DND-41 (cell line): ENCODE measurements around the gene DISP1.

Experiments
- ATAC-seq: fragments of 200-7000 bp; cut with Tn5 transposase; 3 replicates; pipeline ENCODE4 v1.9.1; 2021; ENCODE audit warnings: low read depth; ENCODE audit not compliant: insufficient read depth
- DNase-seq: peaks from one replicate; pipeline ENCODE4 v3.0.0-alpha.2; 2020
- H2AFZ ChIP-seq: 2 replicates; pipeline ENCODE4 v1.6.0; 2012; ENCODE audit warnings: low read depth, low read length
- H3K27ac ChIP-seq: 2 replicates; pipeline ENCODE4 v1.5.1; 2012; ENCODE audit warnings: low read length, inconsistent platforms
- H3K27me3 ChIP-seq: fragments of 200-600 bp; sonication (generic); 2 replicates; pipeline ENCODE4 v1.6.0; 2012; ENCODE audit warnings: low read length, mild to moderate bottlenecking, inconsistent platforms; ENCODE audit not compliant: insufficient read depth, poor library complexity
- H3K36me3 ChIP-seq: 2 replicates; pipeline ENCODE4 v1.5.1; 2012; ENCODE audit warnings: low read length, inconsistent platforms; ENCODE audit not compliant: insufficient read depth
- H3K4me1 ChIP-seq: 2 replicates; pipeline ENCODE4 v1.5.1; 2012; ENCODE audit warnings: mild to moderate bottlenecking, low read length; ENCODE audit not compliant: insufficient read depth
- H3K4me2 ChIP-seq: 2 replicates; pipeline ENCODE4 v1.6.0; 2012; ENCODE audit warnings: mild to moderate bottlenecking, moderate library complexity, low read length, inconsistent platforms; ENCODE audit not compliant: insufficient read depth
- H3K4me3 ChIP-seq, 2 experiments: fragments of 200-600 bp in 1 of 2; shearing (Covaris generic) in 1 of 2; 2 replicates each; pipeline ENCODE4 v1.5.1; 2012 to 2016; ENCODE audit warnings: inconsistent platforms in 2 of 2, low read length in 2 of 2, mild to moderate bottlenecking in 2 of 2, low read depth in 1 of 2, moderate library complexity in 1 of 2
- H3K79me2 ChIP-seq: 2 replicates; pipeline ENCODE4 v1.6.0; 2012; ENCODE audit warnings: low read length, inconsistent platforms; ENCODE audit not compliant: insufficient read depth
- H3K9ac ChIP-seq: 2 replicates; pipeline ENCODE4 v1.6.0; 2012; ENCODE audit warnings: low read depth, mild to moderate bottlenecking, inconsistent platforms, low read length, moderate library complexity
- H3K9me3 ChIP-seq: 2 replicates; pipeline ENCODE4 v1.5.1; 2012; ENCODE audit warnings: low read length, moderate library complexity, mild to moderate bottlenecking, inconsistent platforms; ENCODE audit not compliant: insufficient read depth, severe bottlenecking
- H4K20me1 ChIP-seq: 2 replicates; pipeline ENCODE4 v1.6.0; 2012; ENCODE audit warnings: low read length; ENCODE audit not compliant: insufficient read depth
- EZH2 ChIP-seq: IDR thresholded peaks from 3 replicates; pipeline ENCODE4 v1.6.1; 2012; ENCODE audit warnings: borderline replicate concordance, low read depth, mild to moderate bottlenecking, moderate library complexity, low read length, inconsistent platforms; ENCODE audit not compliant: severe bottlenecking
- TF ChIP-seq, protein P1 (sequence below): IDR thresholded peaks from 2 replicates; pipeline ENCODE4 v1.5.1; 2012; ENCODE audit warnings: borderline replicate concordance, low read length, moderate library complexity, mild to moderate bottlenecking; ENCODE audit not compliant: poor library complexity, severe bottlenecking; ENCODE audit errors: extremely low read depth

Gene DISP1

DNA sequence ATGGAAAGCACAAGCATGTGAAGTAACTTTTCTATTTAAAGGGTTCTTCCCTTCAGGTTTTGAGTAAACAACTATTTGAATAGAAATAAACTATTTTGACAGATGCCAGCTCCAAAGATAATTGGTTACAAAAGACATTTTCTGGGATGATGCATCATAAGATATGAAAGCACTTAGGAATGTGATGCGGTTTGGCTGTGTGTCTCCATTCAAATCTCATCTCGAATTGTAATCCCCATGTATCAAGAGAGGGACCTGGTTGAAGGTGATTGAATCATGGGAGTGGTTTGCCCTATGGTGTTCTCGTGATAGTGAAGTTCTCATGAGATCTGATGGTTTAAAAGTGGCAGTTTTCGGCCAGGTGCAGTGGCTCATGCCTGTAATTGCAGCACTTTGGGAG is 6.4 kb downstream of the DISP1 start:
- Histone ChIP-seq H3K27me3 (no peaks in the 10 kb centered on the region), H3K4me2 (no peak overlapping the region), H3K79me2 (peaks cover 29% of the 10 kb centered on the region), H3K4me3 (no peak overlapping the region), H3K4me1 (peaks cover 8% of the 10 kb centered on the region), H4K20me1 (no peaks in the 10 kb centered on the region; the same call in 1 of the 2 replicates), H3K9ac (no peak overlapping the region), H3K27ac (no peak overlapping the region), H3K9me3 (no peaks in the 10 kb centered on the region), H3K36me3 (no peaks in the 10 kb centered on the region), H2AFZ (no peak overlapping the region)
- no peak for TF ChIP-seq EZH2
- TF ChIP-seq, protein P1, sequence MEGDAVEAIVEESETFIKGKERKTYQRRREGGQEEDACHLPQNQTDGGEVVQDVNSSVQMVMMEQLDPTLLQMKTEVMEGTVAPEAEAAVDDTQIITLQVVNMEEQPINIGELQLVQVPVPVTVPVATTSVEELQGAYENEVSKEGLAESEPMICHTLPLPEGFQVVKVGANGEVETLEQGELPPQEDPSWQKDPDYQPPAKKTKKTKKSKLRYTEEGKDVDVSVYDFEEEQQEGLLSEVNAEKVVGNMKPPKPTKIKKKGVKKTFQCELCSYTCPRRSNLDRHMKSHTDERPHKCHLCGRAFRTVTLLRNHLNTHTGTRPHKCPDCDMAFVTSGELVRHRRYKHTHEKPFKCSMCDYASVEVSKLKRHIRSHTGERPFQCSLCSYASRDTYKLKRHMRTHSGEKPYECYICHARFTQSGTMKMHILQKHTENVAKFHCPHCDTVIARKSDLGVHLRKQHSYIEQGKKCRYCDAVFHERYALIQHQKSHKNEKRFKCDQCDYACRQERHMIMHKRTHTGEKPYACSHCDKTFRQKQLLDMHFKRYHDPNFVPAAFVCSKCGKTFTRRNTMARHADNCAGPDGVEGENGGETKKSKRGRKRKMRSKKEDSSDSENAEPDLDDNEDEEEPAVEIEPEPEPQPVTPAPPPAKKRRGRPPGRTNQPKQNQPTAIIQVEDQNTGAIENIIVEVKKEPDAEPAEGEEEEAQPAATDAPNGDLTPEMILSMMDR: no peak
- no peak for DNase-seq
- no peak for ATAC-seq

DNA sequence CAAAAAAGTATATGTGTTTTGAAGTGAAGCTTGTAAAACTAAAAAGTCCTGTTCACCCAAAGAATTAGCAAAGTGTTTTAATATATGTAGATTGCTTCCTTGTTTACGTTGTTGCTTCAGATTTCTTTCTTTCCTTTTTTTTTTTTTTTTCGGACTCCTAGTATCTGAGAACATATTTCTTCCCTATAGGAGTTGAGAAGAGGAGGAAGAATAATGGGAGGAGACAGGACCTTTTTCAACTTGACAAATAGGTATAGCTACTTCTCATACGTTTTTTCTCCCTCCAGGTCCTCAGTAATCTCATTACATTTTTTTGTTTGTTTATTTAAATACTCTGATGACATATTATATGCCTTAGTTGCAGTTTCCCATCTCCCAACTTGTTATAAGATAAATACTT is 8.9 kb downstream of the DISP1 start:
- H3K36me3 ChIP-seq: no peaks in the 10 kb centered on the region
- no peak overlapping the region for H3K27ac ChIP-seq
- ATAC-seq (no peak), DNase-seq (no peak)
- H3K4me1 ChIP-seq: no peaks in the 10 kb centered on the region; the same call in 1 of the 2 replicates
- TF ChIP-seq, protein P1: no peak
- TF ChIP-seq EZH2: no peak
- no peaks in the 10 kb centered on the region; the same call in 1 of the 2 replicates for H4K20me1 ChIP-seq
- peaks cover 12% of the 10 kb centered on the region; the same call in 1 of the 2 replicates for H3K79me2 ChIP-seq
- no peak overlapping the region for H2AFZ ChIP-seq
- H3K27me3 ChIP-seq: no peaks in the 10 kb centered on the region
- no peak overlapping the region for H3K9ac ChIP-seq
- no peak overlapping the region for H3K4me2 ChIP-seq
- H3K9me3 ChIP-seq: no peaks in the 10 kb centered on the region
- no peak overlapping the region for H3K4me3 ChIP-seq

DNA sequence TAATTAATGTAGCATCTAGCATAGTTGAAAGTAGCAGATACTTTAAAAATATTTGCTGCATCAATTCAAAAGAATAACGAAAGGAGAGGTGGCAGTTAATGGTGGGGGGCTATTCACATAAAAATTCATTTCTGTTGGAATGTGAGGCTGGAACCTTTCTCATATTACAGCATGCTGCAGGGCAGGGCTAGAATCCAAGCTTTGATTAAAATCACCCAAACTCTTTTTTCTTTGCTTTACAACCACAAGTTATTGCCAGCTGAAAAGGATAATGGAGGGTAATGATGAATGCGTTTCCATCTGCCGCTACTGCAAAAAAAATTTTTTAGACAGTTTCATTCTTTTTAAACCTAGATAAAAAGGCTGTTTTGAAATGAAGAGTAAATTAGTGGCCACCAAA is 9.8 kb downstream of the DISP1 start:
- no peak for DNase-seq
- no peak for ATAC-seq
- Histone ChIP-seq H3K36me3 (no peaks in the 10 kb centered on the region), H4K20me1 (no peaks in the 10 kb centered on the region; the same call in 1 of the 2 replicates), H3K4me2 (no peak overlapping the region), H2AFZ (no peak overlapping the region), H3K9me3 (no peaks in the 10 kb centered on the region), H3K27me3 (no peaks in the 10 kb centered on the region), H3K9ac (no peak overlapping the region), H3K27ac (no peak overlapping the region), H3K4me3 (no peak overlapping the region), H3K79me2 (0 out of 2 replicates have a peak, but pooled peaks cover 6% of the 10 kb centered on the region), H3K4me1 (no peaks in the 10 kb centered on the region; the same call in 1 of the 2 replicates)
- TF ChIP-seq EZH2: no peak

DNA sequence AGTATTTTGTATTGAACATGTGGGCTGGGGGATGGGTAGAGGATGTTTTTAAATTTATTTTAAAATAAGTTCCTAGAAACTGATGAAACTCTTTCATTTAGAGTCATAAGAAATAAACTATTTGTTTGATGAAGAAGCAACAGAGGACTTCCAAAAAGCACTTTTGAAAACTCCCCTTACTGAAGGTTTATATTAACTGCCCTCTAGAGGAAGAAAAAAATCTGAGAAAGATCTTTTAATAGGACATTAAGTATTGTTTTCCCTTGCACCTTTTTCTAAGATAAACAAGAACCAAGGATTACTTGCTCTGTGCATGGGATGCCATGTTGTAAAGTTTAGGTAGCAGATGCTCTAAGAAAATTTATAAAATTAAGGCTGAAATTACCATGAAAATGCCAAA is 14.1 kb downstream of the DISP1 start:
- H2AFZ ChIP-seq: no peak overlapping the region
- no peak overlapping the region for H3K27ac ChIP-seq
- TF ChIP-seq, protein P1: peak; percentile 10
- no peak for TF ChIP-seq EZH2
- DNase-seq: no peak
- H4K20me1 ChIP-seq: no peaks in the 10 kb centered on the region
- H3K9ac ChIP-seq: no peak overlapping the region
- H3K4me1 ChIP-seq: no peaks in the 10 kb centered on the region
- no peaks in the 10 kb centered on the region for H3K9me3 ChIP-seq
- H3K4me2 ChIP-seq: no peak overlapping the region
- no peaks in the 10 kb centered on the region for H3K36me3 ChIP-seq
- no peak overlapping the region for H3K4me3 ChIP-seq
- peaks cover 7% of the 10 kb centered on the region; the same call in 1 of the 2 replicates for H3K79me2 ChIP-seq
- ATAC-seq: no peak
- H3K27me3 ChIP-seq: no peaks in the 10 kb centered on the region
